Muscle of leg (tissue), 11 donors: ENCODE data around the gene RBPJ. TPM values are rescaled to one million over a fixed set of nuclear protein-coding genes. Genes with fewer than 3 reads are reported as not detected.
"Not testable (repeated sequence)": the region's sequence is repeated elsewhere in the genome, so short reads cannot be mapped to it uniquely, and the experiment has no call there.

Experiments used
- DNase-seq: peaks from one replicate; pipeline ENCODE4 v3.0.0; 2013
- H3K27ac ChIP-seq: one replicate; pipeline ENCODE4 v1.5.1; 2013; ENCODE audit warnings: mild to moderate bottlenecking, low read length, control low read depth
- H3K27me3 ChIP-seq: one replicate; pipeline ENCODE4 v1.6.1; 2013; ENCODE audit warnings: low read length; ENCODE audit not compliant: control insufficient read depth, insufficient read depth
- H3K36me3 ChIP-seq: one replicate; pipeline ENCODE4 v1.6.1; 2013; ENCODE audit warnings: low read length; ENCODE audit not compliant: control insufficient read depth, insufficient read depth
- H3K4me1 ChIP-seq: one replicate; pipeline ENCODE4 v1.6.1; 2013; ENCODE audit warnings: low read length; ENCODE audit not compliant: control insufficient read depth, insufficient read depth
- H3K4me3 ChIP-seq: one replicate; pipeline ENCODE4 v1.5.1; 2013; ENCODE audit warnings: low read length, control low read depth
- H3K9me3 ChIP-seq: replicated peaks from 2 replicates; pipeline ENCODE4 v1.6.1; 2013; ENCODE audit warnings: low read depth, low read length; ENCODE audit not compliant: control insufficient read depth
- WGBS: methylation state at CpG from one replicate; pipeline ENCODE4 v1.1.5; 2013; ENCODE audit warnings: missing lambda C conversion rate; ENCODE audit not compliant: insufficient coverage; 5-methylcytosine and 5-hydroxymethylcytosine counted together
- polyA plus RNA-seq, 8 donors: library from polyadenylated mRNA; unstranded; fragments of 120-200 nt; gene quantifications; one replicate each; pipeline versions ENCODE4 v1.2.1 to v1.2.3, GENCODE V29; 2013; ENCODE audit warnings: inconsistent platforms in 1 of 8, low replicate concordance in 1 of 8; ENCODE audit not compliant: insufficient read length in 8 of 8, insufficient read depth in 1 of 8
- total RNA-seq: library from RNA; stranded (reverse); fragments of 120-200 nt; gene quantifications from one replicate; pipeline ENCODE4 v1.2.4, GENCODE V29; 2013

The RBPJ gene
- total and polyA plus RNA-seq, 9 donors: 58.8 to 85.9 (median 69.6) TPM

- no peak overlapping the region for H3K27ac ChIP-seq
- no peak overlapping the region for H3K4me3 ChIP-seq
- H3K4me1 ChIP-seq: peaks cover 8% of the 10 kb centered on the region
Measured at GRCh38 chr4:26354491-26354890, 33.7 kb downstream of the RBPJ start.

DNA sequence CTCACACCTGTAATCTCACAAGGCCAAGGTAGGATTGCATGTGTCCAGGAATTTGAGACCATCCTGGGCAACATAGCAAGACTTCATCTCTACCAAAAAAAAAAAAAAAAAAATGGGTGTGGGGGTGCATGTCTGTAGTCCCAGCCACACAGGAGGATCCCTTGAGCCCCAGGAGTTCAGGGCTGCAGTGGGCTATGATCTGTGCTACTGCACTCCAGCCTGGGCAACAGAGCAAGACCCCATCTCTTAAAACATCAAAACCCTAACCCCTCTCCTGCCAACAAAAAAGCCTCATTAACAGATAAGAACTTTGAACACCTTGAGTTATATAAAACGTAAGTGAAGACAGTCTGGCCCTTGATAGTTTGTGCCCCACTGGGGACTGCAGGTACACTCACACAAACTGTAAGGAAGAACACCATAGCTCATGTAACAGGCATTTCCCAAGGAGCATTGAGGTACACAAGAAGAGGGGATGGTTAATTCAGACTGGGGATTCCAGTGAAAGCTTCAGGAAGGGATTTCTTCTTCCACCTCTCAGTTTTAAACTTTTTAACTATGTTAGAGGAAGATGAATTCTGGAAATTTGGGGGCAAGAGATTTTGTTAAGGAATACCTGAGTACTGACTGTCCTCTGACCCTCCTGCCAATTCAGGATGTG lies 34.7 kb downstream of the RBPJ start:
- DNase-seq: no peak
- Histone ChIP-seq H3K27me3 (no peaks in the 10 kb centered on the region), H3K9me3 (no peaks in the 10 kb centered on the region), H3K27ac (no peak overlapping the region), H3K4me1 (peaks cover 8% of the 10 kb centered on the region), H3K4me3 (no peak overlapping the region), H3K36me3 (no peaks in the 10 kb centered on the region)
- WGBS: no CpG with 5 or more reads among the region's 1 CpG

More at GRCh38 chr4:26354491-26354890, 33.7 kb downstream of the RBPJ start:
- Histone ChIP-seq H3K36me3 (no peaks in the 10 kb centered on the region), H3K27me3 (no peaks in the 10 kb centered on the region), H3K9me3 (no peaks in the 10 kb centered on the region)
- WGBS: no CpG with 5 or more reads among the region's 7 CpGs
- no peak for DNase-seq

DNA sequence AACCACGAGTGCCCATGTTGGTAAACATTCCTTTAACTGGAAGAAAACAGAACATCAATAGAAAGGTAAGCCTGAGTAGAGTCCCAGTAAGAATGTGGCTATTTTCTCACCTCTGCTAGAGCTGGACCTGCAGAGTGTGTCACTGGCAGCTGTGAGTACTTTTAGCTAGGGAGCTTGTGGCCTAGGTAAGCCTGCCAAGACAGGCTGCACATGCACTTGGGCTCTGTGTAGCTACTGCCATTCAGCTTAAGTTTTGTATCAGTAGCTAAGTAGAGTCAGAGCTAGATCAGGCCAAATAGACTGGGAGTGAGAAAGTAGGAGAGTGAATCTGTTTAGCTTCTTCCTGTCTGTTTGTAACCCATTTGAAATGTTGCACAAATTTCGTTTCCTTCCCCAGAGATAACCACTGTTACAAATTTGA lies 35.3 kb downstream of the RBPJ start:
- peaks cover 8% of the 10 kb centered on the region for H3K4me1 ChIP-seq
- H3K4me3 ChIP-seq: no peak overlapping the region
- H3K9me3 ChIP-seq: no peaks in the 10 kb centered on the region
- H3K27me3 ChIP-seq: no peaks in the 10 kb centered on the region
- 17% methylated on average over 1 of the region's 2 CpGs for WGBS
- peak; percentile 43 for DNase-seq
- no peaks in the 10 kb centered on the region for H3K36me3 ChIP-seq
- no peak overlapping the region for H3K27ac ChIP-seq

DNA sequence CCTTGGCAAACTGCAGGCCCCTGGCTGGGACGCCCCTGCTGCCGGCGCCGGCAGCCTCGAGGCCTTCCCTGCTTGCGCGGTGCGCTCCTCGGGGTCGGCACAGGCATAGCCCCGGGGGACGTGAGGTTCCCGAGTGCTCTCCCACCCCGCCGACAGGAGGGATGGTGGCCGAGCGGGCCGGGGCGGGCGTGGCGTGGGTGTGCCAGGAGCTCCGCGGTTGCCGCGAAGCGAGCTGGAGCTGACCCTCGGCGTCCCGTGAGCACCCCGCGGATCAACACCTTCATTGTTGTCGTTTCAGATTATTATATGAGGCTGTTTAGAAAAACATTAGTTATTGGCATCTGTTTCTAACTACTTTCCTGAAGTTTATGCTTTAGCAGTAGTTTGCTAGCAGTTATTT lies 38.7 kb downstream of the RBPJ start:
- WGBS: 75% methylated on average over 10 of the region's 32 CpGs
- not testable (repeated sequence) for H3K4me3 ChIP-seq, H3K4me1 ChIP-seq, H3K36me3 ChIP-seq, H3K27ac ChIP-seq, DNase-seq, H3K27me3 ChIP-seq, H3K9me3 ChIP-seq

GRCh38 chr4:26360273-26360672 lies 39.5 kb downstream of the RBPJ start:
- H3K27ac ChIP-seq: no peak overlapping the region
- peaks cover 5% of the 10 kb centered on the region for H3K4me1 ChIP-seq
- H3K27me3 ChIP-seq: no peaks in the 10 kb centered on the region
- no peaks in the 10 kb centered on the region for H3K36me3 ChIP-seq
- H3K4me3 ChIP-seq: no peak overlapping the region
- 100% methylated on average over 1 of the region's 4 CpGs for WGBS
- no peaks in the 10 kb centered on the region for H3K9me3 ChIP-seq
- DNase-seq: no peak

DNA sequence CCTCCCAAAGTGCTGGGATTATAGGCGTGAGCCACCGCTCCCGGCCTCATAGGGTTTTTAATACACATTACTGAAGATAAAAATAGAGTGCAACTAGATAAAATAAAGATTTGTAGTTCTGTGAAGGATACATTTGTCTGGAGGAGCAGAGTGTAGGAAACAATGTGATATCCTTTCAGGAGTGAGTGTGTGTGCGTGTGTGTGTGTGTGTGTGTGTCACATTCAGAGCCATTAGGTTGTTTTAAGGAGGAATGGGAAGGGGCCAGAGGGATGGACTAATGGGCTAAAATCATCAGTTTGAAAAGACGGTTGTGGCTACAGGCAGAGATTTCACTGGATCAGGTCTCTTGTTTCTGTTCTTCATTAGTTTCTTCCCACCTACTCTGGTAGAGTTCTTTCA lies 40.0 kb downstream of the RBPJ start:
- DNase-seq: no peak
- Histone ChIP-seq H3K36me3 (no peaks in the 10 kb centered on the region), H3K9me3 (no peaks in the 10 kb centered on the region), H3K27me3 (no peaks in the 10 kb centered on the region), H3K27ac (no peak overlapping the region), H3K4me3 (no peak overlapping the region), H3K4me1 (peaks cover 3% of the 10 kb centered on the region)
- WGBS: 0% methylated on average over 1 of the region's 5 CpGs

DNA sequence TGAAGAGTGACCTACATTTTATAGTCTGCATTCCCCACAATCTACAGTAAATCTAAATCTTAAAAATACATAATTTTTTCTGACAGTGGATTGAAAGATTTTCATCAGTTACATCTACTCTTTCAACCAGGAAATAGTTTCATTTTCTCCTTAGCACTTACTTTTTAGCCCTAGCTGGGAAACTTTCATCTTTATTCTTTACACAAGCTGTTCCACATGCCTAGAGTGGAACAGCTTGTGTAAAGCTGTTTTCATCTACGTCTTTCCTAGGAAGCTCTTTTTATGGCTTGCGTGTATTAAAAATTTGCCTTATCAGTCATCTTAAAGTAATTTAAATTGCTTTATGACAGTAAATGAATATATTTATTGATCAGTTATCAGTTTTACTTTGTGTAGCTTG lies 40.5 kb downstream of the RBPJ start:
- no peaks in the 10 kb centered on the region for H3K9me3 ChIP-seq
- no peaks in the 10 kb centered on the region for H3K27me3 ChIP-seq
- WGBS: no CpG with 5 or more reads among the region's 2 CpGs
- DNase-seq: no peak
- H3K36me3 ChIP-seq: no peaks in the 10 kb centered on the region
- no peak overlapping the region for H3K4me3 ChIP-seq
- H3K4me1 ChIP-seq: no peaks in the 10 kb centered on the region
- no peak overlapping the region for H3K27ac ChIP-seq

GRCh38 chr4:26362745-26363439 lies 42.1 kb downstream of the RBPJ start:
- 94% methylated on average over 9 of the region's 9 CpGs for WGBS

GRCh38 chr4:26365537-26366150 lies 44.8 kb downstream of the RBPJ start:
- no CpG with 5 or more reads among the region's 1 CpG for WGBS
- Histone ChIP-seq H3K4me1 (no peaks in the 10 kb centered on the region), H3K27me3 (no peaks in the 10 kb centered on the region), H3K27ac (no peak overlapping the region), H3K4me3 (no peak overlapping the region), H3K9me3 (no peaks in the 10 kb centered on the region), H3K36me3 (no peaks in the 10 kb centered on the region)
- no peak for DNase-seq

More at GRCh38 chr4:26362745-26363439, 42.1 kb downstream of the RBPJ start:
- Histone ChIP-seq H3K4me3 (no peak overlapping the region), H3K27ac (no peak overlapping the region), H3K4me1 (no peaks in the 10 kb centered on the region), H3K9me3 (no peaks in the 10 kb centered on the region), H3K27me3 (no peaks in the 10 kb centered on the region), H3K36me3 (no peaks in the 10 kb centered on the region)
- DNase-seq: no peak

DNA sequence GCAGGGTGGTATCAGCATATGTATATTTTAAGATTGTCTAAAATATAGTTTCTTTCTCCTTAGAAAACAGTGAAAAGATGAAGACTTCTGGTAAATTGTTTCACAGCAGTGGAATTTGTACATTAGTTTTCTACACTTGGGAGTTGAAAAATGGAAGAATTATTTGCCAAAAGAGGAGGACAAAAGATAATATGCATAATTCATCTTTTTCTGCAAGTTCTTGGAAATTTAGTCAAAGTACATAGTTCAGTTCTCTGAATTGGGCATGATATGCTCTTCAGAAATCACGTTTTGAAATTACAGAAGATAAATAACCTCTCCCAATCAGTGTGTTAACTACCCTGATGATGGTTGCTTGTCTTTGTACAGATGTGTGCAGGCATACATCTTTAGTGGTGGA lies 47.0 kb downstream of the RBPJ start:
- H3K36me3 ChIP-seq: no peaks in the 10 kb centered on the region
- peak overlapping the region; percentile 4 for H3K27ac ChIP-seq
- no peaks in the 10 kb centered on the region for H3K27me3 ChIP-seq
- H3K4me3 ChIP-seq: no peak overlapping the region
- peaks cover 4% of the 10 kb centered on the region for H3K4me1 ChIP-seq
- peak; percentile 67 for DNase-seq
- H3K9me3 ChIP-seq: no peaks in the 10 kb centered on the region
- no CpG with 5 or more reads among the region's 1 CpG for WGBS
